GM21526 (cell line): Measurements from ENCODE around the gene IDI1.

Source experiments
- ATAC-seq: cut with Tn5 transposase; IDR thresholded peaks from one replicate; pipeline ENCODE4 v1.9.1; 2021; ENCODE audit warnings: moderate library complexity; ENCODE audit not compliant: unreplicated experiment, low FRiP score

The IDI1 gene

GRCh38 chr10:997266-998022 lies 51.5 kb downstream of the IDI1 start:
- no peak for ATAC-seq

GRCh38 chr10:996031-996430 lies 52.9 kb downstream of the IDI1 start:
- no peak for ATAC-seq

GRCh38 chr10:995559-995926 lies 53.4 kb downstream of the IDI1 start:
- no peak for ATAC-seq

- no peak for ATAC-seq
Measured at GRCh38 chr10:994836-995558, 53.9 kb downstream of the IDI1 start.

GRCh38 chr10:992871-993270 lies 56.0 kb downstream of the IDI1 start:
- no peak for ATAC-seq

- no peak for ATAC-seq
Measured at GRCh38 chr10:992467-992866, 56.5 kb downstream of the IDI1 start.

- ATAC-seq = no peak
Measured at GRCh38 chr10:990808-991207, 58.1 kb downstream of the IDI1 start.
